WTC11 (cell line): Measurements from ENCODE around the gene EXTL1. TPM values are rescaled to one million over a fixed set of nuclear protein-coding genes. Genes with fewer than 3 reads are reported as not detected.

Source experiments
- ATAC-seq: fragments of 200-7000 bp; cut with Tn5 transposase; 2 replicates; pipeline ENCODE4 v1.10.0; 2021; ENCODE audit warnings: mild to moderate bottlenecking, moderate library complexity
- CTCF ChIA-PET: fragments of 300-600 bp; sonication (Branson Sonifier 250); formaldehyde crosslinking; loops from one replicate; lab custom pipeline; 2021; ENCODE audit warnings: antibody characterized with exemption; lab: Charles Lee
- POLR2A ChIA-PET: fragments of 350-600 bp; sonication (Branson Sonifier 250); formaldehyde crosslinking; loops from one replicate; lab custom pipeline; 2021; ENCODE audit warnings: antibody characterized with exemption; lab: Charles Lee
- DNase-seq: peaks from one replicate; pipeline ENCODE4 v3.0.0; 2021; ENCODE audit warnings: low spot score
- H3K27ac Mint-ChIP-seq: 2 replicates; pipeline ENCODE4 v1.8.0; 2021; ENCODE audit warnings: mixed read lengths
- H3K27me3 Mint-ChIP-seq: 2 replicates; pipeline ENCODE4 v1.8.0; 2021; ENCODE audit warnings: low read depth, mild to moderate bottlenecking, moderate library complexity, mixed read lengths
- H3K36me3 Mint-ChIP-seq: 2 replicates; pipeline ENCODE4 v1.8.0; 2021; ENCODE audit warnings: mixed read lengths
- H3K4me1 Mint-ChIP-seq: 2 replicates; pipeline ENCODE4 v1.8.0; 2022; ENCODE audit warnings: mixed read lengths
- H3K4me3 Mint-ChIP-seq: 2 replicates; pipeline ENCODE4 v1.8.0; 2021; ENCODE audit warnings: mild to moderate bottlenecking, moderate library complexity, mixed read lengths
- H3K9me3 Mint-ChIP-seq: 2 replicates; pipeline ENCODE4 v1.8.0; 2021; ENCODE audit warnings: mixed read lengths
- ATF3 ChIP-seq: sonication (generic); formaldehyde crosslinking; conservative IDR thresholded peaks from 2 replicates; pipeline ENCODE4 v1.8.1; 2022; ENCODE audit warnings: mild to moderate bottlenecking, missing genetic modification reagents
- CREB1 ChIP-seq: sonication (generic); formaldehyde crosslinking; IDR thresholded peaks from 2 replicates; pipeline ENCODE4 v1.8.0; 2023; ENCODE audit warnings: mild to moderate bottlenecking, missing genetic modification reagents
- E2F4 ChIP-seq: sonication (generic); formaldehyde crosslinking; IDR thresholded peaks from 2 replicates; pipeline ENCODE4 v1.8.1; 2022; ENCODE audit warnings: low read depth, mild to moderate bottlenecking, moderate library complexity, missing genetic modification reagents, borderline replicate concordance
- EMX1 ChIP-seq: fragments of 250-450 bp; sonication (Bioruptor Pico); IDR thresholded peaks from 2 replicates; pipeline ENCODE4 v1.8.0; 2021; ENCODE audit warnings: mild to moderate bottlenecking
- ERG ChIP-seq: fragments of 250-450 bp; sonication (Bioruptor Pico); IDR thresholded peaks from 2 replicates; pipeline ENCODE4 v1.8.0; 2021; ENCODE audit warnings: mild to moderate bottlenecking
- GRHL2 ChIP-seq: fragments of 250-450 bp; sonication (Bioruptor Pico); IDR thresholded peaks from 2 replicates; pipeline ENCODE4 v1.8.0; 2022; ENCODE audit warnings: mild to moderate bottlenecking, moderate library complexity; ENCODE audit not compliant: insufficient replicate concordance, severe bottlenecking
- GTF2I ChIP-seq: fragments of 250-450 bp; sonication (Bioruptor Pico); conservative IDR thresholded peaks from 2 replicates; pipeline ENCODE4 v1.4.0; 2021; ENCODE audit warnings: mild to moderate bottlenecking
- JUN ChIP-seq: sonication (generic); formaldehyde crosslinking; IDR thresholded peaks from 2 replicates; pipeline ENCODE4 v1.8.0; 2023; ENCODE audit warnings: mild to moderate bottlenecking, missing genetic modification reagents
- SOX15 ChIP-seq: fragments of 250-450 bp; sonication (Bioruptor Pico); IDR thresholded peaks from 2 replicates; pipeline ENCODE4 v1.9.0; 2021; ENCODE audit warnings: mild to moderate bottlenecking
- ZBTB43 ChIP-seq: sonication (generic); formaldehyde crosslinking; IDR thresholded peaks from 2 replicates; pipeline ENCODE4 v1.8.1; 2023; ENCODE audit warnings: mild to moderate bottlenecking, missing genetic modification reagents
- ZNF263 ChIP-seq: sonication (generic); formaldehyde crosslinking; IDR thresholded peaks from 2 replicates; pipeline ENCODE4 v1.8.1; 2022; ENCODE audit warnings: low read depth, mild to moderate bottlenecking, moderate library complexity, missing genetic modification reagents
- ZNF281 ChIP-seq: sonication (generic); formaldehyde crosslinking; IDR thresholded peaks from 2 replicates; pipeline ENCODE4 v1.8.0; 2023; ENCODE audit warnings: mild to moderate bottlenecking, missing genetic modification reagents
- ZNF423 ChIP-seq: fragments of 250-450 bp; sonication (Bioruptor Pico); IDR thresholded peaks from 2 replicates; pipeline ENCODE4 v2.1.2; 2022; ENCODE audit warnings: mild to moderate bottlenecking, moderate library complexity
- ZNF671 ChIP-seq: fragments of 250-450 bp; sonication (Bioruptor Pico); IDR thresholded peaks from 2 replicates; pipeline ENCODE4 v1.8.0; 2021; ENCODE audit warnings: mild to moderate bottlenecking
- total RNA-seq: library from RNA; stranded (reverse); gene quantifications from 3 replicates; pipeline ENCODE4 v1.2.3, GENCODE V29; 2021

EXTL1 gene
- total RNA-seq, 1 experiment from 2014 or later = 2.1 TPM

- no peak for DNase-seq
- no peak for ATAC-seq
- H3K36me3 Mint-ChIP-seq = no peaks in the 10 kb centered on the region
- H3K9me3 Mint-ChIP-seq = no peaks in the 10 kb centered on the region
- H3K27me3 Mint-ChIP-seq = peaks cover 81% of the 10 kb centered on the region
- H3K4me3 Mint-ChIP-seq = no peak overlapping the region
- H3K4me1 Mint-ChIP-seq = peaks cover 3% of the 10 kb centered on the region
- TF ChIP-seq CREB1 (CRISPR knock-in tag) (no peak), JUN (CRISPR knock-in tag) (no peak), ERG (CRISPR knock-in tag) (no peak), SOX15 (CRISPR knock-in tag) (no peak), E2F4 (CRISPR knock-in tag) (no peak)
- POLR2A ChIA-PET = no interaction called here
- CTCF ChIA-PET = interaction anchor here (2.5 kb wide), 1 partner anchor 14 kb away, joined by 11 read pairs; no protein-coding TSS in a partner anchor
- H3K27ac Mint-ChIP-seq = no peak overlapping the region
Measured at GRCh38 chr1:26049531-26050247, 28.1 kb downstream of the EXTL1 start.

- no peaks in the 10 kb centered on the region for H3K9me3 Mint-ChIP-seq
- peaks cover 76% of the 10 kb centered on the region for H3K27me3 Mint-ChIP-seq
- ChIA-PET CTCF (interaction anchor here (0.6 to 2.5 kb wide), 4 partner anchors 14 to 366 kb away, joined by 3 to 11 read pairs (median 4); no protein-coding TSS in a partner anchor), POLR2A (no interaction called here)
- DNase-seq (no peak), ATAC-seq (no peak)
- no peaks in the 10 kb centered on the region for H3K36me3 Mint-ChIP-seq
- H3K27ac Mint-ChIP-seq = no peak overlapping the region
- no peak overlapping the region for H3K4me3 Mint-ChIP-seq
- H3K4me1 Mint-ChIP-seq = peaks cover under 1% of the 10 kb centered on the region
- TF ChIP-seq GTF2I (CRISPR knock-in tag) (no peak), GRHL2 (CRISPR knock-in tag) (no peak), ZNF671 (CRISPR knock-in tag) (no peak), ZNF281 (CRISPR knock-in tag) (no peak), ZNF423 (CRISPR knock-in tag) (no peak), EMX1 (CRISPR knock-in tag) (no peak), ZNF263 (no peak), ZBTB43 (no peak), ATF3 (CRISPR knock-in tag) (no peak)
Measured at GRCh38 chr1:26050248-26050640, 28.7 kb downstream of the EXTL1 start.
